Muscle of leg (tissue), 11 donors: Measurements from ENCODE around the gene FGD4. TPM values are rescaled to one million over a fixed set of nuclear protein-coding genes. Genes with fewer than 3 reads are reported as not detected.

ENCODE experiments used
- DNase-seq: peaks from one replicate; pipeline ENCODE4 v3.0.0; 2013
- H3K27ac ChIP-seq: one replicate; pipeline ENCODE4 v1.5.1; 2013; ENCODE audit warnings: mild to moderate bottlenecking, low read length, control low read depth
- H3K27me3 ChIP-seq: one replicate; pipeline ENCODE4 v1.6.1; 2013; ENCODE audit warnings: low read length; ENCODE audit not compliant: control insufficient read depth, insufficient read depth
- H3K36me3 ChIP-seq: one replicate; pipeline ENCODE4 v1.6.1; 2013; ENCODE audit warnings: low read length; ENCODE audit not compliant: control insufficient read depth, insufficient read depth
- H3K4me1 ChIP-seq: one replicate; pipeline ENCODE4 v1.6.1; 2013; ENCODE audit warnings: low read length; ENCODE audit not compliant: control insufficient read depth, insufficient read depth
- H3K4me3 ChIP-seq: one replicate; pipeline ENCODE4 v1.5.1; 2013; ENCODE audit warnings: low read length, control low read depth
- H3K9me3 ChIP-seq: replicated peaks from 2 replicates; pipeline ENCODE4 v1.6.1; 2013; ENCODE audit warnings: low read depth, low read length; ENCODE audit not compliant: control insufficient read depth
- WGBS: methylation state at CpG from one replicate; pipeline ENCODE4 v1.1.5; 2013; ENCODE audit warnings: missing lambda C conversion rate; ENCODE audit not compliant: insufficient coverage; 5-methylcytosine and 5-hydroxymethylcytosine counted together
- polyA plus RNA-seq, 8 donors: library from polyadenylated mRNA; unstranded; fragments of 120-200 nt; gene quantifications; one replicate each; pipeline versions ENCODE4 v1.2.1 to v1.2.3, GENCODE V29; 2013; ENCODE audit warnings: inconsistent platforms in 1 of 8, low replicate concordance in 1 of 8; ENCODE audit not compliant: insufficient read length in 8 of 8, insufficient read depth in 1 of 8
- total RNA-seq: library from RNA; stranded (reverse); fragments of 120-200 nt; gene quantifications from one replicate; pipeline ENCODE4 v1.2.4, GENCODE V29; 2013

Gene FGD4
- total and polyA plus RNA-seq, 9 donors: 12.9 to 35.4 (median 17.1) TPM

DNA sequence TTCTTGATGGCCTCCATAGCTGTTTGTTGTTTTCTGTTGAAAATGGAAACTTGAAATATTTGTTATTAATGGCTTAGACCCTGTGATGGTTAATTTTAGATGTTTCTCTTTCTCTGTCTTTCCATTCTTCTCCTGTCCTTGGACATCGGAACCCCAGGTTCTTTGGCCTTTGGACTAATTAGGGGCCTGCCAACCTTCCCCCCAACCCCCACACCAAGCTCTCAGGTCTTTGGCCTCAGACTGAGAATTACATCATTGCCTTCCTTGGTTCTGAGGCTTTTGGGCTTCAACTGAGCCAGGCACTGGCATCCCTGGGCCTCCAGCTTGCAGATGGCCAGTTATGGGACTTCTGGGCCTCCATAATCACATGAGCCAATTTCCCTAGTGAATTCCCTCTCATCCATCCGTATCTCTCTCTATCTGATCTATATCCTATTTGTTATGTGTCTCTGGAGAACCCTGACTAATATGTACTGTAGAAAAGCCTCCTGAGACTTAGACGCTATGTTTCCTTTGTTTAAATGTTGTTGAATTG is 71.6 kb downstream of the FGD4 start:
- no peaks in the 10 kb centered on the region for H3K9me3 ChIP-seq
- no peak for DNase-seq
- peaks cover 2% of the 10 kb centered on the region for H3K4me1 ChIP-seq
- H3K27ac ChIP-seq: no peak overlapping the region
- H3K4me3 ChIP-seq: no peak overlapping the region
- WGBS: 100% methylated on average over 1 of the region's 3 CpGs
- H3K36me3 ChIP-seq: no peaks in the 10 kb centered on the region
- H3K27me3 ChIP-seq: no peaks in the 10 kb centered on the region

DNA sequence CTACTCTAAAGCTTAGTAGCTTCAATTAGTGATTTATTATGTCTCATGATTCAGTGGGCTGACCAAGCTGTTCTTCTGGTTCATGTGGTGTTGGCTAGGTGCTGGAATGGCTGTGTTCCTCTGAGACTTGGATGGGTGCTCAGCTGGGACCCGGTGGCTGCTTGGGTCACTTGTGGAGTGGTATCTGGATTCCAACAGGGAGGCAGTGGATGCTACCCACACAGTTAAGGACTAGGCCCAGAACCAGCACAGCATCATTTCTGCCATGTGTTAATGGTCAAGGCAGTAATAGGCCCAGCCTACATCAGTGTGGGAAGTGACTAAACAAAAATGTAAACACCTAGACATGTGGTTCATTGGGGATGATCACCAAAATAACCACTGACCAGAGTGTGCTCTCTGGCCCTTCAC is 72.2 kb downstream of the FGD4 start:
- no peaks in the 10 kb centered on the region for H3K27me3 ChIP-seq
- H3K27ac ChIP-seq: no peak overlapping the region
- no peak for DNase-seq
- peaks cover 2% of the 10 kb centered on the region for H3K4me1 ChIP-seq
- H3K36me3 ChIP-seq: no peaks in the 10 kb centered on the region
- H3K9me3 ChIP-seq: no peaks in the 10 kb centered on the region
- WGBS: 57% methylated on average over 1 of the region's 1 CpG
- H3K4me3 ChIP-seq: no peak overlapping the region

DNA sequence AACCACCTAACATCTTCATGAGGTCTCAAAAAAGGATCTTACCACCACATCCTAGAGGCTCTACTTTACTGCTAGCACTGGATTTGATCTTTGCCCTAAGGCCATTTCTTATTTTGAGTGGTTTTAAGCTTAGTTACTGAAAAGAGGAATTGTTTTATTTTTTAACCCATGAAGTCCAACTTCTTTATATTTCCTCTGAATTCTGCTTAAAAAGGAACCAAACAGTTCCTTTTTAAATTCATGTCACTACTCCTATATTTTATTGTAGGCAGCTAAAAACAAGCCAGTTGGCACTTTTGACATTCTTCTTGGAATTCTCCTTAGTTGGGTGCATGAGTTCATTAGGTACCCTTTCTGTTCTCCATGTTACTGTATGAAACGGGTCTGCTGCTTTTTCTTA is 76.4 kb downstream of the FGD4 start:
- Histone ChIP-seq H3K36me3 (no peaks in the 10 kb centered on the region), H3K27me3 (no peaks in the 10 kb centered on the region), H3K4me3 (no peak overlapping the region), H3K27ac (no peak overlapping the region), H3K9me3 (no peaks in the 10 kb centered on the region), H3K4me1 (peaks cover 3% of the 10 kb centered on the region)
- whole genome bisulfite sequencing: no CpG with 5 or more reads among the region's 1 CpG
- DNase-seq: no peak

DNA sequence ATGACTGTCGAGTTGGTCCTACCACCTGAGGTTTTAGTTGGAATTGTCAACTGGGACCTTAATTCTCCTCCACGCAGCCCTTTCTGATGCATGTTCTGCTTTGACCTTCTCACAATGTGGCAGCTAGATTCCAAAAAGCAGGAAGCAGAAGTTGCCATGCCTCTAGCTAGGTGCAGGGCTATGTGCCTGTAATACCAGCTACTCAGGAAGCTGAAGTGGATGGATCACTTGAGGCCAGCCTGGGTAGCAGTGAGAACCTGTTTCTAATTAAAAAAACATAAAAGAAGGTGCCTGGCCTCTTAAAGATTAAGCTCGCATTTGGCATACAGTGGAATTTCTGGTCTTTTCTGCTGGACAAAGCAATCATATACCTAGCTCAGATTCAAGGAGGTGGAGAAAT is 77.1 kb downstream of the FGD4 start:
- Histone ChIP-seq H3K4me3 (no peak overlapping the region), H3K4me1 (peaks cover 3% of the 10 kb centered on the region), H3K9me3 (no peaks in the 10 kb centered on the region), H3K36me3 (no peaks in the 10 kb centered on the region), H3K27me3 (no peaks in the 10 kb centered on the region), H3K27ac (no peak overlapping the region)
- WGBS: no CpG with 5 or more reads among the region's 3 CpGs
- DNase-seq: no peak

DNA sequence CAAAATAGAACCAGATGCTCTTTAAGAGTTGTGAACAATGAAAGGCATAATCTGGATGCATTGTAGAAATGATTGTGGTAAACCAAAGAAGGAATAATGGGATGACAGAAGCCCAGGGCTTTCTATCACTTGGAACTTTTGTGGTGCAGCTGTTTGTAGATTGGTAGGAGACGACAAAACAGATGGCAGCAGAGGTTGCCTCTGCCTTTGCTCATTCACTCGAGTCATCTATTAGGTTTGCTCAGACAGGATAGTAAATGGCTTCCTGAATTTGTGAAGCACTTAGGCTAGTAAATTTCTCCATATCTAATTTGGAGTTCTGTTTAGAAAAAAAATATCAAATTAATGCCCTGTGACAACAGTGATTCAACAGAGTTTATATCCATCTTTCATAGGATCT is 78.4 kb downstream of the FGD4 start:
- H3K9me3 ChIP-seq: no peaks in the 10 kb centered on the region
- peaks cover 3% of the 10 kb centered on the region for H3K4me1 ChIP-seq
- WGBS: no CpG with 5 or more reads among the region's 2 CpGs
- no peaks in the 10 kb centered on the region for H3K27me3 ChIP-seq
- H3K27ac ChIP-seq: no peak overlapping the region
- no peaks in the 10 kb centered on the region for H3K36me3 ChIP-seq
- DNase-seq: no peak
- no peak overlapping the region for H3K4me3 ChIP-seq

DNA sequence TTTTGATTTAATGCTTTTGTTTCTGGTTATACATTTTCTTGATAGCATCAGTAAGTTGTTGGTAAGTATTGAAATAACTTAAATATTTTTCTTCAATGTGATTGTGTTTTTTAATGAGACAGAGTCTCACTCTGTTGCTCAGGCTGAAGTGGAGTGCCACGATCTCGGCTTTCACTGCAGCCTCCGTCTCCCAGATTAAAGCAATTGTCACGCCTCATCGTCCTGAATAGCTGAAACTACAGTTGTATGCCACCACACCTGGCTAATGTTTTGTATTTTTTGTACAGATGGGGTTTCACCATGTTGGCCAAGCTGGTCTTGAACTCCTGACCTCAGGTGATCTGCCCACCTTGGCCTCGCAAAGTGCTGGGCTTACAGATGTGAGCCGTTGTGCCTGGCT is 78.8 kb downstream of the FGD4 start:
- H3K4me1 ChIP-seq: peaks cover 3% of the 10 kb centered on the region
- 92% methylated on average over 2 of the region's 7 CpGs for WGBS
- no peaks in the 10 kb centered on the region for H3K36me3 ChIP-seq
- H3K27ac ChIP-seq: no peak overlapping the region
- H3K4me3 ChIP-seq: no peak overlapping the region
- DNase-seq: no peak
- H3K27me3 ChIP-seq: no peaks in the 10 kb centered on the region
- no peaks in the 10 kb centered on the region for H3K9me3 ChIP-seq

DNA sequence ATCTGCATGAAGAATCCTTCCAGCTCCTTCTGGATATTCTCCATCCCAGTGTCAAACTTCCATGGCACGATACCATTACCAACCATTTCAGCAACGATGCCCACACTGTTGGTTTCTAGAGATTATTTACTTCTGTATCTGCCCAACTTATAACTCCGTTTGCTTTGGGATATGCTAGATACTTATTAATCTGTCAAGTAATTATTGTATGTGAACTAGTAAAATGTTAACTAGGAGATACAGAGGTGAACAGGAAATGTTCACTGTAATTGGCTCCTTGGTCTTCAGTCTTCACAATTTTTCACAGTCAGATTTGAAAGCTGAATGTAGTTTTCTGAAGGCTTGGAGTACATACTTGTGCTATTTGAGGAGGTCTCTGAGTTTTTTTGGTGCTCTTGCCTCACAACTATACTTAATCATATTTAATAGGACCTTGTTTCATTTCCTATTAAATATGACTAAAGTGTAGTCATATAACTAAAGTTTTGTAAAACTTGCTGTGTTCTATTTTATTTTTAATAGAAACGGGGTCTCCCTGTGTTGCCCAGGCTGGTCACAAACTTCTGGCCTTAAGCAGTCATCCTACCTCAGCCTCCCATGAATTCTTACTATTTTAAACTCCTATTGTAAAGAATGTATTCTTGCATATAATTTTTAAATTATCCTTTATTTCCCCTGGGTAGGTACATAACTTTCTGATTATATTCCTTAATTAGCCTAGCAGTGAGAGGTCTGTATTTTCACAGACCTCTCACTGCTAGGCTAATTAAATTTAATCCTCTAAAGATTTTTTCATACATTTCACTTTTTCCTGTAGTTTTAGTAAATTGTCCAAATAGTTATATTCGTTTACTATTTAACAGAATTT is 79.7 kb downstream of the FGD4 start:
- Histone ChIP-seq H3K27me3 (no peaks in the 10 kb centered on the region), H3K27ac (no peak overlapping the region), H3K9me3 (no peaks in the 10 kb centered on the region), H3K36me3 (no peaks in the 10 kb centered on the region), H3K4me3 (no peak overlapping the region), H3K4me1 (peaks cover 7% of the 10 kb centered on the region)
- no peak for DNase-seq
- no CpG with 5 or more reads among the region's 5 CpGs for WGBS

DNA sequence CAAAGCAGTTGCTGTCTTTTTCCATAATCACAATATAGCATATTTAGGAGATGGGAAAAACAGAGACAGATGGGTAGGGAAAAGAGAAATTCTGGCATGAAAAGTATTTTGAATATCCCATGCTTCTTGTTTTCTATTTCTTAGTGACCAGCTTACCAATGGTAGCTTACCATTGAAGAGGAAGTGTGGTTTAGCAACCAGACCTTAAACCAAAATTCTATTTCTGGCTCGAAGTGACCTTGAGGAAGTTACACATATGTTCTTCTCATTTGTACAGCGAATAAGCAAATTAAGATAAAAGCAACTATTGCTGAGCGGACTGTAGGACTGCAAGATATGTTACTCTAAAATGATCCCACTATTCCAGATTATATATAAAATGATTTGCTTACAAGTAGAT is 82.9 kb downstream of the FGD4 start:
- peaks cover 7% of the 10 kb centered on the region for H3K4me1 ChIP-seq
- no peaks in the 10 kb centered on the region for H3K9me3 ChIP-seq
- no peak overlapping the region for H3K4me3 ChIP-seq
- H3K27ac ChIP-seq: peak overlapping the region; percentile 57
- no peaks in the 10 kb centered on the region for H3K36me3 ChIP-seq
- no CpG with 5 or more reads among the region's 3 CpGs for WGBS
- H3K27me3 ChIP-seq: no peaks in the 10 kb centered on the region
- peak; percentile 88 for DNase-seq

DNA sequence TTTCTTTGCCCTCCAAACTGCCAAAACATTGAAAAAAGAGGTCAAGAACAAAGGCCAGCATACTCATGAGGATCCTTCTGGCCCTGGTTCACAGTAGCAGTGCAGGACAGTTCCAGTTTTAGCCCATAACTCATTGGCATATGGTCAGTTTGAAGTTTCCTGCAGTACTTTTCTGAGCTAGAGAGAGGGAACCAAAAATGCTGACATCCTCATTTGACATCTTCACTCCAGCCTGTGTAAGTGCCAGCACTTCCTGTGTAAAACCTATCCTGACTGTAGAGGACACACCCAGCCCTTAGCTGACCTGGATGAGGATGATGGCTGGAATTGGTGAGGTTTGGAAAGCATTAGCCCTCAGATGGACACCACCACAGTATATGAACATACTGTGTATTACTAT is 84.1 kb downstream of the FGD4 start:
- DNase-seq: peak; percentile 78
- H3K4me1 ChIP-seq: peaks cover 4% of the 10 kb centered on the region
- no peaks in the 10 kb centered on the region for H3K36me3 ChIP-seq
- no peaks in the 10 kb centered on the region for H3K27me3 ChIP-seq
- no peaks in the 10 kb centered on the region for H3K9me3 ChIP-seq
- peak overlapping the region; percentile 29 for H3K27ac ChIP-seq
- no peak overlapping the region for H3K4me3 ChIP-seq

DNA sequence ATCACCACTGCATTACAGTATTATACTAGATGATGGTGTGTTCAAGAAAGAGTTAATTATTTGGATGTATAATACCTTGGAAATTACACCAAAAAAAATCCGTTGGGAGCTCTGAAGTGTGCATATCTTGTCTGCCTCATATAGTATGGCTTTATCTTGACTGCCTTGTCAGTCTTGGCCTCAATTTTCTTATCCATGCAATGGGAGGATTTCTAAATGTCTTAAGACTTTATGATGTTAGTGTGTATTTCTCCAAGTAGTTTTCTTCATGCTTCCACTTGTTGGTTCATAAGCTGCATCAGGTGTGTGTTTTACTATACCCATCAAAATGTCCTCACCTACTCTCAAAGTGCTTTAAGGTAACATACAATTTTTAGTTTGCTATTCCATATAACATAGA is 84.6 kb downstream of the FGD4 start:
- Histone ChIP-seq H3K4me3 (no peak overlapping the region), H3K9me3 (no peaks in the 10 kb centered on the region), H3K27ac (peak overlapping the region; percentile 29), H3K36me3 (no peaks in the 10 kb centered on the region), H3K27me3 (no peaks in the 10 kb centered on the region), H3K4me1 (peaks cover 4% of the 10 kb centered on the region)
- no peak for DNase-seq
- no CpG with 5 or more reads among the region's 1 CpG for WGBS
